HCEC 1CT (cell line): Measurements from ENCODE around the gene CRABP1.
A peak's percentile ranks its signal among the peaks of the same experiment; 100 is the strongest.

Experiments used
- DNase-seq: peaks from one replicate; pipeline ENCODE4 v3.0.0-alpha.2; 2017

Gene CRABP1

GRCh38 chr15:78347586-78348543, 7.7 kb downstream of the CRABP1 start:
- no peak for DNase-seq

DNA sequence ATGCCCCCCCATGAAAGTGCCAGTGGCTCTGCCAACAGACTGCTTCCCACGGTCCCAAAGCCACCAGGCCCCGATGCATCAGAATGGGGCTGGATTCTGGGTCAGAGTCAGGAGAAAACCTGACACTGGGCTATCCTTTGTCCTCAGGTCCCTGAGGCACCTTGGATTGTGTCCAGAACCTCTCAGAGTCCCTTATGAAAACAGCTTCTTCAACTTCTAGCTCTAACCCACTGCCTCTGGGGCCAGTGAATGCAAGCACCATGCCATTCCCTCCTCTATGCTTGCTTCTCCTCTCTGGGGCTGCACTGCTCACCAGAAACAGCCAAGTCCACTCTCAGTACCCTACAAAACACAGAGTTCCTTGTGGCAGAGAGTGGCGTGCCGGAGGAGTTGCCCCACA, 9.9 kb downstream of the CRABP1 start:
- DNase-seq, result no peak

- no peak for DNase-seq
These were observed 11.4 kb downstream of the CRABP1 start for GRCh38 chr15:78351539-78351938.

- peak; percentile 18 for DNase-seq
These were observed 12.9 kb downstream of the CRABP1 start for GRCh38 chr15:78353093-78353492.

DNA sequence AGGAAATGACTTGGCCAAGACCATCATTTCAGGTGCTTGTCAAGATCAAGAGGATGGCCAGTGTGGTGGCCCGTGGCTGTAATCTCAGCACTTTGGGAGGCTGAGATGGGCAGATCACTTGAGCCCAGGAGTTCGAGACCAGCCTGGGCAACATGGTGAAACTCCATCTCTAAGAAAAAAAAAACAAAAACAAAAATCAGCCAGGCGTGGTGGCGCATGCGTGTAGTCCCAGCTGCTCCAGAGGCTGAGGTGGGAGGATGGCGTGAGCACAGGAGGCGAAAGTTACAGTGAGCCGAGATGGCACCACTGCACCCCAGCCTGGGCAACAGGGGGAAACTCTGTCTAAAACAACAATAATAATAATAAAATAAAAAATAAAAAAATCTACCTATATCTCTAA, 15.0 kb downstream of the CRABP1 start:
- no peak for DNase-seq

- DNase-seq, result no peak
These were observed 18.1 kb downstream of the CRABP1 start for GRCh38 chr15:78358102-78358870.

- DNase-seq, result no peak
These were observed 19.1 kb downstream of the CRABP1 start for GRCh38 chr15:78359041-78359808.

DNA sequence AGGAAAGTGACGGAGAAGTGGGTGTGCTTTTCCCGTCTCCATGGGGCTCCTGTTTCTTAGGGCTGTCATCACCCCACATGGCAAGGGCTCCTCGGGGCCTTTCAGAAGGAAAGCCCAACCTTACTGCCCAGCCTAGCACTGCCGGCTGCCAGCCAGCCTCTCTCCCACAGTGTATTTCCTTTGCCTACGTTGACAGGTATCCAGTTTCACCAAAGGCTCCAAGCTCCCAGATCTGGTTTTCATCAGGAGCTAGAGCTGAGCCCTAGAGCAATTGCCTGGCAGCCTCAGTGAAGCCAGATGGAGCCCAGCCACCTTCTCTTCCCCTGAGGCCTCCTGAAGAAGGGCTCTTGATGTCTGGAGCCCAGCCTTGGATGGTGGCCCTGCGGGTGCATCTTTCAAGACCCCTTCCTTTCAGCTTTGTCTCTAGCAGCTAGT, 20.2 kb downstream of the CRABP1 start:
- no peak for DNase-seq

DNA sequence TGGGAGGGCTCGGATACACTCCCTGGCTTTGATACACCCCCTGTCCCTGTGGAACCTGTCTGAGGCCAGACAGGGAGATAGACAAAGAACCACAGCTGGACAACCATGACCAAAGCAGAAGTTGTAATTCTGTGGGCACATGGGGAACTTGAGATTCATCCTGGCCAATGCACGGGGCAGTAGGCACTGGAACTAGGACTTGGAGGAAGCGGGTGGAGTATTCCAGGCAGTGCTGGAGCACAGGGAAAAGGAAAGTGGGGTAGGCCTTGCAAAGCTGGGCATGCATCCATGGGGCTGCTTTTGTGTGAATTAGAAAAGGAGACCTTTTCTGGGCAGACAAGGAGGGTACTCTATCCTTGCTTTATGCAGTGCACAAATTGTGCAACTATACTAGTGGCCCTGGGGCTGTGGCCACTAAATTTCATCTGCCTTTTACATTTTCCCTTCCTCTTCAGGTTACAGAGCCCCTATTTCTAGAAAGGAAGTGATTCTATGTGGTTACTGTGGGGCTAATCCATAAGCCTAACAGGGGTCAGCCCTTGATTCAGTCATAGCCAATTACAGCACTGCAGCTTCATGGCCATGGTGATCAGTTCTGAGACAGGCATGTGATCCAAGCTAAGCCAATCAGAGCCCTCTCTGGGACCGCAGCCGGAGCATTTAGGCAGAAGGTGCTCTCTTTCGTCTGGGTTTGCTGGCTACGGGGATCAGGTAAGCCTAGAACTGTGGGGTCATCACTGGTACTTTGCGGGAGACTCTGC, 21.0 kb downstream of the CRABP1 start:
- no peak for DNase-seq

- DNase-seq, result no peak
These were observed 21.8 kb downstream of the CRABP1 start for GRCh38 chr15:78361771-78362506.

GRCh38 chr15:78362716-78363380, 22.7 kb downstream of the CRABP1 start:
- DNase-seq, result no peak

- DNase-seq, result no peak
These were observed 23.2 kb downstream of the CRABP1 start for GRCh38 chr15:78363381-78363734.

DNA sequence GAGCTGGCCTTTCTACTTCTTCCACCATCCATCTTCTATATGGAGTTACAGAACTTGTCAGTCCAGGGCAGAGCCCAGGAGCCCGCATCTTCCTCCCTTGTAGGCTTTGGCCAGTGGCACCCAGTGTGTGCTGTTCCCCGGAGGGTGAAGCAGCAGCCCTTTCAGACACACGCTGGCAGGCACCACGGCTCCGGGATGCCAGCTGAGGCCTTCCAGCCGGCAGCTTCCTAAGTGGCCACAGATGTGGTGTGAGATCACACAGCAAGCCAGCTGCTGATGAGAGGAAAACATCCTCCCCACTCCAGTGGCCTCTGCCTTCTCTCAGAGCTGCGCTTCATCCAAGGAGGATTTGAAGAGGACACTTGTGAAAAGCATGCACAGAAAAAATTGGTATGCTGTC, 24.1 kb downstream of the CRABP1 start:
- DNase-seq, result no peak

DNA sequence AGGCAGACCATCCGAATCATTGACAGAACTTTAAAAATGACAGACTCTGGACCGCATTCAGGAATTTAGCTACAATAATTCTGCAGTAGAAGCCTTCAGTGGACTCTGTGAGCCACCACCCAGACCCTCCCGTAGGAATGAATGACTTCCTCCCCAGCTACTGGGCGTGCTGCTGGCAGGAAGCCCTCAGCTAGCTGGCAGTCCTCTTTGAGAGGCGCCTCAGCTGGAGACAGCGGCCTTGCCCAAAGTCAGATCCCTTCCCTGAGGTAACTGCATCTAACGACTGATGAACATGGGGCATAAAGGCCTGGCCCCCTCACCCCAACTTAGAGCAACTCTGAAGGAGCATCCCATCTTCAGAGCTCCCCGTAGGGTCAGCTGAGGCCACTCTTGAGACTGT, 25.8 kb downstream of the CRABP1 start:
- no peak for DNase-seq

DNA sequence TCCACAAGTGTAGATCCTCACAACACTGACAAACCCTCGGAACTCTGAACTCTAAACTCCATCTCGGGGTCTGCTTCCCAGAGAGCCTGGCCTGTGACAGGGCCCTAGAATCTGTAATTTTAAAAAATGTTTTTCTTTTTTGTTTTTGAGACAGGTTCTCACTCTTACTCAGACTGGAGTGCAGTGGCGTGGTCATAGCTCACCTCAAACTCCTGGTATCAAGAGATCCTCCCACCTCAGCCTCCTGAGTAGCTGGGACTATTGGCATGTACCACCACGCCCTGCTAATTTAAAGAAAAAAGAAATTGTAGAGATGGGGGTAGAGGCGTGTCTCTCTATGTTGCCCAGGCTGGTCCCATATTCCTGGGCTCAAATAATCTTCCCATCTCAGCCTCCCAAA, 26.2 kb downstream of the CRABP1 start:
- no peak for DNase-seq

DNA sequence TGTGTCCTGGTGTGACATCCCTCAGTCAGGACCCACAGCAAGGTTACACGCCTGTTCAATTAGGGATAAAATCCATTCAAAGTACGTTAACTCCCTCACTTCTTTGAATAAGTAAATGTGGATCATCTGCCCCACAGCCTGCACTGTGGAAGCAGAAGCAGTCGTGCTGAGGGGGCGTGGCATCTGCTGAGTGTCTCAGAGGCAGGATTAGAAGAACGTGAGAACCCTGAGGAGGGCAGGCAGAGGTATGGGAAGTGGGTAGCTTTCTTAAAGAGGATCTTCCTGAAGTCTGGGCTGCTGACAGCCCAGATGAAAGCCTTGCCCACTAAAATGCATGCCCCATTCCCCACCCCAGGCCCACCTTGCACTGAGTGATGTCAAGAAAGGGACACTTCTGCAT, 28.5 kb downstream of the CRABP1 start:
- DNase-seq, result no peak

DNA sequence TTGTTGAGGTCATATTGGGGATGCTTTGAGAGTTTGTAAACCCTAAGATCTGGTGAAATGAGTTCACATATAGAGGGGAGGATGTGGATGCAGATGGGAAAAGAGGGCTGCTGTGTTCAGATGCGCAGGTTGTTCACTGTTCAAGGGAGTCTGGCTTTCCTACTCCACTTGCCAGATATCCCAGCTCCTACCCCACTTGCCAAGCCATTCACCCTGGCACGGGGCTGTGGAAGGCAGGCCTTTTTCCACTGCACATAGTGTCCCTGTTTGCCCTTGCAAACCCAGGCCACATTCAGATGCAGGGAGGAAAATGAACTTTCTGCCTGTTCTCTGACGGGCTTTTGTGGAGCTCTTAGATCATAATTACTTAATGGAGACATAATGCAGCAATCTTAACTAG, 29.0 kb downstream of the CRABP1 start:
- DNase-seq, result no peak

GRCh38 chr15:78370013-78370412, 29.9 kb downstream of the CRABP1 start:
- DNase-seq, result no peak

- no peak for DNase-seq
These were observed 32.7 kb downstream of the CRABP1 start for GRCh38 chr15:78372880-78373279.

DNA sequence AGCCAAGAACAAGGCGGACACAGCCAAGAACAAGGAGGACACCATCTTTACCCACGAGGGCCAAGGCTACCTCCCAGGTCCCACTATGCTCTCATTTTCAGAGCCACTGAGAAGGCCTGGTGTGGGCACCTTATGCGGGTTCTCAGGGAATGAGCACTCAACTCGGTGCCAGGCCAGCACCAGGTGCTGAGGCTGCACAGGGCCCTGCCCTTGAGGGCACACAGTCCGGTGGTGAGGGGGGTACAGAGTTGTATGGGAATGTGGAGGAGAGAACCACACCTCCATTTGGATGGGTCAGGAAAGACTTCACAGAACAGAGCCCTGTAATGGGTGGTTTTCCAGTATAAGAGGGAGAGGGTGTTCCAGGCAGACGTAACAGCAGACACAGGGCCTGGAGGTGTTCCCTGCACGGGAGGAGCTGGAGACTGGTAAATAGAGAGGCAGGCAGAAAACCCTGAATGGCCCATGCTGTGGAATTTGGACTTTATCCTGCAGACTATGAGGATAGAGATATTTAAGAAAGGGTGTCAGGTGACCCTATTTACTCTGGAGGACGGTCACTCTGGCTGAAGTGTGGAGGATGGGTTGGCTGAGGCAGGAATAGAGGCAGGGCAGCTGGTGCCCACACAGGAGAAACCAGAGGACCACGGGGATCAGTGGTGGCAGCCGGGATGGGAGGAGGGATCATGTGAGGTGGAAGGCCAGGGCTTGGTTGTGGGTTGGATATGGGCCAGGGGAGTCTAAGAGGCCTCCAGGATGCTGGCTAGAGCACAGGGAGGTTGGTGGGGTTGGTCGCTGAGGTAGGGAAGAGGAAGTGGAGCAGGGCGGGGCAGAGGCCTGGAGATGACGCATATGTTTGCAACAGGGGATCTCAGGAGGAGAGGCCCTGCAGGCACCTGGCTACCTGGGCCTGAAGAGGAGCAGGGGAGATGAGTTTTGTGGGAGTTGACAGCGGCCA, 34.6 kb downstream of the CRABP1 start:
- no peak for DNase-seq
